Suppressor macrophage (primary cell): ENCODE measurements around the gene NPFFR1.

Experiments used
- DNase-seq, 4 experiments: peaks; one replicate each; pipeline ENCODE4 v3.0.0-alpha.2; 2020 to 2022
- total RNA-seq, 17 experiments: gene quantifications; one replicate each; lab custom pipeline; 2026; ENCODE audit warnings: mixed read lengths in 6 of 17, inconsistent platforms in 3 of 17; lab: John Stamatoyannopoulos, UW

Gene NPFFR1
- 0 to 4.2 (median 0) reads per million in 17 experiments for total RNA-seq

DNA sequence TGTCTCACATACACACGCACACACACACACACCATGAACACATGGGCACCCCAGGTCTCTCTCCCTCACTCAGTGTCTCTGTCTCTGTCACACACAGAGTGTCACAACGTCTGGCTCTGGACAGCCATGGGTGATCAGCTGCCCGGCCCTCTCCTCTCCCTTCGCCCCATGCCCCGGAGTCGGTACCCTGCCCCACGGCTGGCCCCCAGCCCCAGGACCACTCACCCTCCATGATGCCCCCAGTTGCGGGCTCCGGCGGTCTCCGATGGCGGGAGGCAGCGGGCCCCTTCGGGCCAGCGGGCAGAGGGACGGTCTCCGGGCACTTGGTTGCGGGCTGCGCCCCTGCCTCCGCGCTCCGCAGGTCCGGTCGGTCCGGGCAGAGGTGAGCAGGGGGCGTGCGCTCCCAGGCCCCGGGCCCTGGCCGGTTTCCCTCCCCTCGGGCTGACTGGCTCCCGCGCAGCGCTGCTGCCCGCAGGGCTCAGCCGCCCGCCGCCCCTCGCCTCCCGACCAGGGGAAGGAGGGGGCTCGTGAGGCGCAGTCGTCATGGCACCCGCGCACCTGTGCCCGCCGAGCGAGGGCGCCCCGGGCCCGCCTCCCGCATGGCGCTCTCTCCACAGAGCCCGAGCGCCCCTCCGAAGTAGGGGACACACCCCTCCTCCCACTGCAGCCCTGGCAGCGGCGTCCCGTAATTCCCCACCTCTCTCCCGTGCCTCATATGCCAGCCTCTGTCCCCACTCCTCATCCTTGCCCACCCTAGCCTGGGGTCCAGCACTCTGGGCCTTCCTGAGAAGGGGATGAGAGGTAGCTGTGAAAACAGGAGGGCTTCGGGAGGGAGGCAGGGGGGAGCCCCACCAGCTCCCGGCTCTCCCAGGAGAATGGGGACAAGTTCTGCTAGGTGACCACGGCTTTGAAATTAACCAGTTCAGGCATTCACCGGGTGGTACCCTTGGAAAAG lies at the start of gene NPFFR1:
Gene NPFFR1, minus strand, starts transcription at position 560 of the 955 bp plus-strand sequence. Its CDS starts 328 bp downstream, at position 232.
- DNase-seq = no peak

GRCh38 chr10:70333268-70333667 lies 49.5 kb upstream of the NPFFR1 start:
- DNase-seq = no peak

DNA sequence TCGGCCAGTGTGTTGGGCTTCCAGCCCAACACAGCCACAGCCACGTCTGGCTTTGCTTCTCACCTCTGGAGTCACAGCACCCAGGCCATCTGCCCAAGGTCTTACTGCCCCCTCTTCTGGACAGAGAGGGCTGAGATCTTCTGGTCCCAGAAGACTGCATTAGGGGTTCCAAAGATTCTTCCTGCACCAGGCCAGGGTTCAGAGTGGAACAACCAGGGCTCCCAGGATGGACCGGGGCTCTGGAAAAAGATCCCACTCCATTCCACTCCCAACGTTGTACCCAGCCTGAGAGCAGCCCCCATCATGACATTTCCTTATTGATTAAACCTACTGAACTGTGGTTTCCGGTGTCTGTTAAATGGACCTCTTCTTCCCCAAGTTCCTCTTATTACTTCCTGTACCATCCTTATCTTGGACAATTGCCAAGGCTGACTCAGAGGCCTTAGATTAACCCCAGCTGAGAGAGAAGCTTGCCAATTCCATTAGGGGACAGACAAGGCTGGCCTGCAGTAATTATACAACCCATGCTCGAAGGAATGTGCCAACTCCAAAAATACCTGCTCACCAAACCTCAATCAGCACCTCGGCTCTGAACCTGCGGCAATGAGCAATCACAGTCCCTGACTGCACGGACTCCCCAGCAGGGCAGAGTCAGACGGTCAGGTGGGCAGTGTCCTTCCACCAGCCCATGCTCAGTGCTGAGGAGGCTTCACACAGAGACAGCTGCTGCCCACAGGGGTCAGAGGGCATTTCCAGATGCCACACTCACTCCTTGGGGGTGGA lies 47.9 kb upstream of the NPFFR1 start:
- DNase-seq = peak; percentile 86 to 98 (median 94)

DNA sequence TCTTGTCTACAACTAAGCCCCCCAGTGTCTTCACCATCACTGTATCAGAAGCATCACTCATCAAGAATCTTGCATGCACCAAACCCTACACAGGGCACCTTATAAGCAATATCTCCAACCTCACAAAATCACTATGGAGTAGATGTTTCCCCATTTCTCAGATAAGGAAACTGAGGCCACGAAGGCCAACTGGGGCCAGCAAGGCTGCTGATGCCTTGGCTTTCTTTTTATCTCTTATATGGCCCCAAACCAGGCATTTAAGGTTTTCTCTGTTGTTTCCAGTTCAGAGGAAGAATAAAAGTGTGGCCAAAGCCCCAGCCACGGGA lies 47.3 kb upstream of the NPFFR1 start:
- DNase-seq = no peak

DNA sequence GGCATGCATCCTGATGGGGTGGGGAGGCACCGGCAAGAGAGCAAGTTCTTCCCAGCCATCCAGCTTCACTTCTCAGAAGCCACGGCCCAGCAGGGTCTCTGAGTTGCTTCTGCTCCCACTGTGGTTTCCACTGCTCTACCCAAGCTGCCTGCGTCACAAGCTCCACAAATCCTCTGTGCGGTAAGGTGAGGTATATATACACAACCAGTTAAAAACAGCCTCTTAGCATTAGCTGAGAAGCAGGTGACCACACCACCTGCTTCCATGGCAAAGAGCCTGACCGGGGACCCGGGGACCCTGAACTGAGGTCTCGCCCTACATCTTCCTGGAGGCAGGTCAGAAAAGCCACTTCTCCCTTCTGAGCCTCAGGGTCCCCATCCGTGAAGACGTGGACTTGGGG lies 46.9 kb upstream of the NPFFR1 start:
- no peak for DNase-seq

GRCh38 chr10:70328967-70329366 lies 45.2 kb upstream of the NPFFR1 start:
- DNase-seq = peak in 1 of 4 experiments; percentile 30

GRCh38 chr10:70328018-70328417 lies 44.2 kb upstream of the NPFFR1 start:
- no peak for DNase-seq

- no peak for DNase-seq
Observed at GRCh38 chr10:70324951-70325781, 41.4 kb upstream of the NPFFR1 start.

DNA sequence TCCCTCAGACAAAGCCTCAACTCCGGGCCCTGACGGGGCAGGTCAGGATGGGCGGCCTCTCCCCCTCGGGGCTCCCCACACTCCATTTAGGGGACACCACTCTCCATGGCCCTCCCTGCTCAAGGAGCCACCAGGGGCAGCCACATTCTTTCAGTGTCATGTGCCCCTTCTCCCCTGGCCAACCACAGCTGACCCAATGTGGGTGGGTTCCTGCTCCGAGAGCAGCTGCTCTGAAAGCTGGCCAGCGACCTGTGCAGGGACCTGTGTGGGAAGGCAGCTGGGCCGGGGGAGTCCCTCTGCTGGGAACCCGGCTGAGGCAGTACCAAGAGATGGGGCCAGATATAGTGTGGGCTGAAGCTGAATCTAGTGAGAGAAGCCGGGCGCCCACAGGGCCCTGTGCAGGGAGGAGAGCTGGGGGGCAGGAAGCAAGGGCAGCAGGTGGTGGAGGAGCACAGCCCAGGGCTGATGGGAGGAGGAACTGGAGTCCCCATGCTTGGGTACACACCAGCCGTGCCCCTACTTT lies 40.6 kb upstream of the NPFFR1 start:
- DNase-seq = peak in 2 of 4 experiments; percentile 16 to 51

DNA sequence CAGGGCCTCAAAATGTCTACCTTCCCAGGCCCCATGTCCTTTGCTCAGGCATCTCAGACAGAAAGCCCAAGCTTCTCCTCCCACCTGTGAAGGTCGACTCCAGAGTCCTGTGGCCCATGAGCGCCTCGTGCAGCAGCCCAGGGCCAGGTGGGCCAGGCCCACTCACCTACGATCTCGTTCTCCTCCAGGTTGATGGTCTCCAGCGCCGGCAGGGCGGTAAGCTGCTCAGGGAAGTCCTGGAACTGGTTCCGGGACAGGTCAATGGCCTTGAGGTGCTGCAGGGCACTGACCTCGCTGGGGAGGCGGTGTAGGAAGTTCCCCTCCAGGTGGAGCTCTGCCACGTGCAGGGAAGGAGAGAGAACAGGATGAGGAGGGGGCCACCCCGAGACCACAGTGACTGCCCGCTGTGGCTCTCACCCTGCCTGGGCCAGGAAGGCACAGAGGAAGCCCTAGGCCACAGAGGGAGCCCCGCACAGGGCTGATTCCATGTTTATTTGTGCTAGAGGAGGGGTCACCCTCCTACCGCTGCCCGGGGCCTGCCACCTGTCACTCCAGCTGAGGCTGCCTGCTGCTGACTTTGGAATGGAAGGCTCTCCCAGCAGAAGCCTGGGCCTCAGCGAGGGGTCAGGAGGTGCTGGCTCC lies 40.0 kb upstream of the NPFFR1 start:
- DNase-seq = no peak

DNA sequence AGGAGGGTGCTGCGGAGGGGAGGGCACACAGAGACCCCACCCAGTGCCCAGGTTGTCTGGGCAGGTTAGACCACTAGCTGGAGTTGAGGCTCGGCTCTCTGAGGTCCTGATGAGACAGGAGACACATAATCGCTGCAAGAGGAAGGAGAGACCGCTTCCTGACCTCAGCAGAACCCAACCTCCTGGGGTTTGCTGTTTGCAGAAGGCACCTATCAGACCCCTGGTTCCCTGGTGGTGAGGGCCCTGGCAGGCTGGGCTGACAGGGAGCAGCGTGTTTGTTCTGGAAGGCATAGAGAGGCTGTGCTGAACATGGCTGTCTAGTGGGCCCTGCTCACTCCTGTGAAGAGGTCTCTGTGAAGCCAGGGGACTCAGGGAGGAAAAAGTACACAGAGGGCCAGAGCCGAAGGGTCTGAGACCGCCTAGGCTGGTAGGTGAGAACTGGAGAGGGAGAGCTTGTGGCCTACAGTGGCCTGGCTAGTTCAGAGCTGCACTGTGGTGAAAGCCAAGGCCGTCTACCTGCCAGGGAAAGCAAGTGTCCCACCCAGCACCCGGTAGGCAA lies 39.4 kb upstream of the NPFFR1 start:
- no peak for DNase-seq

DNA sequence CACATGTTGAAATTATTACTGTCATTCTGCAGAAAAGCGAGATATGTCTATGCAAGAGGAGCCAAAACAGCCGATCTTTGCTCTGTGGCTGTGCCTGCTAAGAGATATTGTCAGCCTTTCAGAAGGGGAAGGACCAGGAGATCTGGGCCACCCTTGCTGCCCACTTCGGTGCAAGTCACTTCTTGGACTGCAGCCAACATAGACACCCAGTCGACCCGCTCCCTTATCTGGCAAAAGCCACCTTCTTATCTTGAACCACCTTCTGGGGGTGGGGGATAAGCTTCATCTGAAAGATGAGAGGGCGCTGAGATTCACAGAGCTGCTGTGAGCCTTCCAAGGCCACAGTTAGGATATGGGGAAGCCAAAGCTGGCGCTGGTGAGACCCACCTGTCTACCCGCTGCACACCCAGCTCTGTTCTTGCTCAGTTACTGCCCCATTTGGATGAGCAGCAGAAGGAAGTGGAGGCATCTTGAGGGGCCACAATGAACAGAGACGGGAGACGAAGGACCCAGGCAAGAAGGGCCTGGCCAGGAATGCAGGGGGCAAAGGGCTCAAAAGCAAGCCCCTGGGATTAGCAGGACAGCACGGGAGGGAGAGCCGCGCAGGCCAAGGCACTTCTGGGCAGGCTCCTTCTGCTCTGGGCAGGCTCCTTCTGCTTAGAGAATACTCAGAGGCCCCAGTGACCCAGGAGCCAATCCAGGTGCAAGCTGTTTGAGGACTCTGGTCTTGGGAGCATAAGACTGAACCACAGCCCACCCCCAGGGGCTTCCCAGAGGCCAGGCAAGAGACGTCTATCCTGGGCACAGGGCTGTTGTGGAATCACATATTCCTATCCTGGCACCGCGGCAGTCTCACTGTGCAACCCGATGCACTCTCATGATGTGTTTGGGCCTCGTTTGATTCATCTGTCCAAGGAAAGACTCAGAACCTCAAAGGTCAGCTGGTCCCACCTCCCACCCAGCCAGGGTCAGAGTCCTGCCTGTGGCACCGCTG lies 38.4 kb upstream of the NPFFR1 start:
- DNase-seq = no peak

DNA sequence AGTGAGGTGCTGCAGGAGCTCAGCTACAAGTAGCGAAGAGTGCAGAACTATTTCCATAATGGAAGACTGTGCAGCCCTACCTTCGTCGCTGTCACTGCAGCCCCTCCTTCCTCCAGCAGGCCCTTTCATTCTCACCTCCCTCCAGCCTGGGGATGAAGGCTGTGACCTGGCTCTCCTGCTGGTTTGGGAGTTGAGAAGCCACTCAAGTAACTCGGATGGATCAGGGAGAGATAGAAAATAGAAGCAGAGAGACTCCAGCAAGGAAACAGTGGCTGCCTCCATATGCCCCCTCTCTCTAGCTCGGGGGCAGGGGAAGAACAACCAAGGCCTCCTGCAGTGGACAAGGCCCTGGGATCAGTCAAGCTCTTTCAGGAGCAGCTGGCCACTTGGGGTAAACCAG lies 37.4 kb upstream of the NPFFR1 start:
- no peak for DNase-seq

- DNase-seq = no peak
Observed at GRCh38 chr10:70320751-70321150, 36.9 kb upstream of the NPFFR1 start.

DNA sequence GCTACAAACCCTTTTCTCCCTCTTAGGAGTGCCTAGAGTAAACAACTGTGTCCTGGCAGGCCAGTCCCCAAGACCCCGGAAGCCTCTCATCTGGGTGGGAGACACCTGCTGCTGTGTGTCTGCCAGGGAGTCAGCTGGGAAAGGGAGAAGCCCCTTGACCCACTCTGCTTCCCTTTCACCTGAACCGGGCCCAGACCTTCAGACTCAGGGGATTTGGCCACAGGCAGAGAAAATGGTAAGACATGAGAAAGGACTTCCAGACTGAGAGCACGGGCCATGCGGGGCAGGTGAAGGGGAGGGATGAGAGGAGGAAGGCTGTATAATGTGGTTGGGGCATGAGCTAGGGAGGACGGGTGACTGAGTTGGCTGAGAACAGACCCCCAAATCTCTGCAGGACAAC lies 36.0 kb upstream of the NPFFR1 start:
- no peak for DNase-seq

DNA sequence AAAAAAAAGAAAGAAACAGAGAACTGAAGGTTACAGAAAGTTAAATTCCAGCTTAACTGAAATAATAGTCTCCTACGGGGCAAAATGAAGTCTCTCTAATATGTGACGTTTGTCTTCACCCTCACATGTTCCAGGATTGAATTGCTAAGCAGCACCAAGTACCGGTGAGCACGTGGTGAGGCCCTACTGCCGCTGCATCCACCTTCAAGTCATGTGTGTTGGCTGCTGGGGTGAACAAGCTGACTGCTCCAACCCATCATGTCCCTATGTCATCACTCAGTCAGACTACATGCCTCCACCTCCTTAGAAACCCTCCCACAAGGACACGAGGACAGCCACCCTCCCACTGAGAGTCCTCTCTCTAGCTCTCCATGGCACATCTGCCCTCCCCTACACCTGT lies 35.4 kb upstream of the NPFFR1 start:
- no peak for DNase-seq

DNA sequence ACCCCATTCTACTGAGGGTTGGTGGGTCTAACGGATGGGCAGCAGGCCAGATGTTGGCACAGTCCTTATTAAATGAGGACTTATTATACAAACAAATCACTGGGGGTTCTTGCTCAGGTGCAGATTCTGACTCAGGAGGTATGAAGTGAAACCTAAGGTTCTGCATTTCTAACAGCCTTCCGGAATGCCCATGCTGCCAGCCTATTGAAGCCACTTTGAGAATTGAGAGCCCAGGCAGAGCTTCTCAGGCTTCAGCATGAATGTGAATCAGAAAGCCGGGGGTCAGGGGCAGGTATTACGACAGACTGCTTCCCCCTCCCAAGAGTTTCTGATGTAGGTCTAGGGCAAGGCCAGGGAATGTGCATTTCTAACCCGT lies 34.1 kb upstream of the NPFFR1 start:
- no peak for DNase-seq

DNA sequence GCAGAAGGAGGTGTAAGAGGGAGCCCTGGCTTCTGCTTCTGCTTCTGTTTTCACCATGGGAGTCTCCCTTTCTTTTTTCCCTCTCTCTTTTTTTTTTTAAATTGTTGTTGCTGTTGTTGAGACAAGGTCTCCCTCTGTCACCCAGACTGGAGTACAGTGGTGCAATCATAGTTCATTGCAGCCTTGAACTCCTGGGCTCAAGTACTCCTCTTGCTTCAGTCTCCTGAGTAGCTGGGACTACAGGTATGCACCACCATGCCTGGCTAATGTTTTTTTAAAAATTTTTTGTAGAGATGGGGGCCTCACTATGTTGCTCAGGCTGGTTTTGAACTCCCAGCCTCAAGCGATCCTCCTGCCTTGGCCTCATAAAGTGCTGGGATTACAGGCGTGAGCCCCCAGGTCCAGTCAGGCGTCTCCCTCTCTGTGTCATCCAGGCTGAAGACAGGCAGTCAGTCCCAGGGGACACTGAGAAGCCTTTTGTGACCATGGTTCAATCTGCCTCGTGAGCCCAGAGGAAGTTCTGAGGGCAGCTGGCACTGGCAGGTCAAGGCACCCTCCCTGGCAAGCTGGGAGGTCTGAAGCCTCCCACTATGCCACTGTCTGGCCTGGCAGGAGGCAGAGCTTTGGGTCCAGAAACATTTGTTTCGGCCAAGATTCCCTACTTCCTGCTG lies 33.6 kb upstream of the NPFFR1 start:
- DNase-seq = no peak

- peak in 1 of 4 experiments; percentile 24 for DNase-seq
Observed at GRCh38 chr10:70315815-70316214, 32.0 kb upstream of the NPFFR1 start.

DNA sequence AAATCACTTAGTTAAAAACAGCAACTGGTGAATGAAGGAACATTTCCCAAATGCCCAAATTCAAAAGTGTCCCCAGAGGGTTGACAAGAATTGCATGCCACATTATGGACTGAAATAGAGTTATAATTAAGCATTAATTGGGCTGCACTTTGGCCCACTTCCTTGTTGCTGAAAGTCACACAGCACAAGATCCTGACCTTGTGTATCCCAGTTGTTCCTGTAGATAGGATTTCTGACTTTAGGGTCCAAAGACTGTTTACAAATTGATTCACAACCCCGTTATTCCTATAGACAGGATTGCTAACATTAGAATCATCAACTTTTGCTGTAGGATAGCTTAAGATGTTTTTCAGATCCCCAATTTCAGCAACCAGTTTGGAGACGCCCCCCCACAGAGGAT lies 31.5 kb upstream of the NPFFR1 start:
- no peak for DNase-seq
